HFFc6 (cell line): ENCODE data around the gene B3GALNT2. TPM values are rescaled to one million over a fixed set of nuclear protein-coding genes. Genes with fewer than 3 reads are reported as not detected.

ENCODE experiments used
- DNase-seq: peaks from one replicate; pipeline ENCODE4 v3.0.0-alpha.2; 2018
- H3K27ac Mint-ChIP-seq: 2 replicates; pipeline ENCODE4 v1.8.0; 2020; ENCODE audit warnings: mild to moderate bottlenecking, mixed read lengths
- H3K27me3 Mint-ChIP-seq: 2 replicates; pipeline ENCODE4 v1.8.0; 2021; ENCODE audit warnings: mild to moderate bottlenecking, moderate library complexity, mixed read lengths; ENCODE audit not compliant: insufficient read depth
- H3K36me3 Mint-ChIP-seq: 2 replicates; pipeline ENCODE4 v1.8.0; 2021; ENCODE audit warnings: low read depth, mixed read lengths
- H3K4me1 Mint-ChIP-seq: 2 replicates; pipeline ENCODE4 v1.8.0; 2020; ENCODE audit warnings: low read depth, mixed read lengths
- H3K4me3 Mint-ChIP-seq: 2 replicates; pipeline ENCODE4 v1.8.0; 2020; ENCODE audit warnings: mild to moderate bottlenecking, moderate library complexity, mixed read lengths
- H3K9me3 Mint-ChIP-seq: 2 replicates; pipeline ENCODE4 v1.8.0; 2020; ENCODE audit warnings: mild to moderate bottlenecking, mixed read lengths
- CTCF ChIP-seq: fragments of 200-600 bp; sonication (generic); IDR thresholded peaks from 2 replicates; pipeline ENCODE4 v1.5.0; 2021; ENCODE audit warnings: antibody characterized with exemption, mild to moderate bottlenecking
- total RNA-seq, 6 experiments: library from RNA; stranded (reverse); fragmentation: NEBNext Ultra II Directional; extraction: Animal tissue kit (Norgen Biotek cat#: 25700); gene quantifications; 2 replicates in 1 of 6; 3 replicates in 5 of 6; pipeline ENCODE4 v1.2.3, GENCODE V29; 2021

B3GALNT2 gene
- total RNA-seq, 6 experiments from 2014 or later: 27.1 to 32.5 (median 29.6) TPM

- no peak overlapping the region for H3K27ac Mint-ChIP-seq
These were observed 93.8 kb downstream of the B3GALNT2 start for GRCh38 chr1:235410467-235410866.

GRCh38 chr1:235409042-235409820, 95.0 kb downstream of the B3GALNT2 start:
- no peaks in the 10 kb centered on the region for H3K27me3 Mint-ChIP-seq
- no peaks in the 10 kb centered on the region for H3K9me3 Mint-ChIP-seq
- no peak for TF ChIP-seq CTCF
- H3K4me1 Mint-ChIP-seq: peaks cover 27% of the 10 kb centered on the region
- no peaks in the 10 kb centered on the region; the same call in 1 of the 2 replicates for H3K36me3 Mint-ChIP-seq
- H3K4me3 Mint-ChIP-seq: no peak overlapping the region
- no peak for DNase-seq
- H3K27ac Mint-ChIP-seq: no peak overlapping the region

More at GRCh38 chr1:235410467-235410866, 93.8 kb downstream of the B3GALNT2 start:
- Mint-ChIP-seq H3K9me3 (no peaks in the 10 kb centered on the region), H3K4me3 (no peak overlapping the region), H3K36me3 (peaks cover 3% of the 10 kb centered on the region), H3K4me1 (peaks cover 29% of the 10 kb centered on the region), H3K27me3 (no peaks in the 10 kb centered on the region)
- no peak for TF ChIP-seq CTCF
- no peak for DNase-seq

DNA sequence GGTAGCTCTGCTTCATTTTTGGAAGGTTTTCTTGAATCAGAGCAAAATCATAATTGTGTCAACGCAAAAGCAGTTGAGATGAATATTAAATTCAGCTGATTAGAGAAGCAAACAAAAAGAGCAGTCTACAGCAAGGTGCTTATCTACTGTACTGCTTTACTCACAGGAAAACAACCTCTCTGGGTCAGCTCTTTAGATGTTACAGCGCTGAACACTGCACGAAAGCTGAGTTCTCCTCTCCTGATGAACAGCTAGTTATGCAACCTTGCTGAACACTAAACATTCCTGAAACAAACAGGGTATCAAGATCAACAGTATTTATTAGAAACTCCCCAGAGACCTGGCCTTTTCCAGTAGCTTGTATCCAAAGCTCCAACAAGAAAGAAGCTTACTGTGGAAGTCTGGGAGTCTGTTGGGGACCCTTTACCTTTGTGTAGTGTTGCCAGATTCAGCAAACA, 95.7 kb downstream of the B3GALNT2 start:
- H3K27ac Mint-ChIP-seq: peak overlapping the region; percentile 6; the same call in 1 of the 2 replicates
- no peak overlapping the region for H3K4me3 Mint-ChIP-seq
- peaks cover 1% of the 10 kb centered on the region; the same call in 1 of the 2 replicates for H3K36me3 Mint-ChIP-seq
- no peaks in the 10 kb centered on the region for H3K9me3 Mint-ChIP-seq
- peaks cover 30% of the 10 kb centered on the region for H3K4me1 Mint-ChIP-seq
- no peak for TF ChIP-seq CTCF
- no peaks in the 10 kb centered on the region for H3K27me3 Mint-ChIP-seq
- no peak for DNase-seq

DNA sequence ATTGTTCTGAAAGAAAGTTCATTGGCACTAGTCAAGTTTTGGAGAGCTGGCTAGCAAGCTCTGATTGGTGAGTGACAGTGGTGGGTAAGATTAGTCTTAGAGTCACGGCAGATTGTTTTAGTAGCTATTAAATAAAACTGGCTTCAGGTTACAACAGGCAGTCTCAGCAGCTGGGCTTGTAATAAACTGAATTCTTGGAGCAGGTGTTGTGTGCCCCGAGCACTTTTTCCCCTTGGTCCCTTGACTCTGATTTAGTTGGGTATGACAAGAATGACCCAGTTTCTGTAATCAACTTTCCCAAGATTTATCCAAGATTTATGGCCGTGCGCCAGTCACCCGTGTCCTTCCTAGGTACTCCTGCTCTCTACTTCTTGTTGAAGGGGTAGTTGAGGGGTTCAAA, 96.8 kb downstream of the B3GALNT2 start:
- TF ChIP-seq CTCF: no peak
- H3K27me3 Mint-ChIP-seq: no peaks in the 10 kb centered on the region
- peaks cover 5% of the 10 kb centered on the region; the same call in 1 of the 2 replicates for H3K36me3 Mint-ChIP-seq
- H3K4me3 Mint-ChIP-seq: no peak overlapping the region
- H3K9me3 Mint-ChIP-seq: no peaks in the 10 kb centered on the region
- peaks cover 34% of the 10 kb centered on the region for H3K4me1 Mint-ChIP-seq
- DNase-seq: no peak
- H3K27ac Mint-ChIP-seq: no peak overlapping the region

DNA sequence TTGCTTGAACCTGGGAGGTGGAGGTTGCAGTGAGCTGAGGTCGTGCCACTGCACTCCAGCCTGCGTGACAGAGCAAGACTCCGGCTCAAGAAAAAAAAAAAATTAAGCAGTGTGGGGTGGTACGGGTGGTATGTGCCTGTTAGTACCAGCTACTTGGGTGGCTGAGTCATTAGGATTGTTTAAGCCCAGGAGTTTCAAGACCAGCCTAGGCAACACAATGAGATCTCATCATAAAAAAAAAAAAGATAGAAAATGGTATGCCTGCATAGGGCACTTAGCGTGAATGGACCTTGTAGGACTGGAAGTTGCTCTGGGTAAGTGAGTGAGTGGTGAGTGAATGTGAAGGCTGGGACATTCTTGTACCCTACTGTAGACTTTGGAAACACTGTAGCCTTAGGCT, 100.1 kb downstream of the B3GALNT2 start:
- DNase-seq: peak; percentile 36
- no peaks in the 10 kb centered on the region for H3K27me3 Mint-ChIP-seq
- peak overlapping the region; percentile 32 for H3K27ac Mint-ChIP-seq
- no peak overlapping the region for H3K4me3 Mint-ChIP-seq
- TF ChIP-seq CTCF: no peak
- H3K4me1 Mint-ChIP-seq: peaks cover 42% of the 10 kb centered on the region
- no peaks in the 10 kb centered on the region for H3K9me3 Mint-ChIP-seq
- peaks cover 5% of the 10 kb centered on the region; the same call in 1 of the 2 replicates for H3K36me3 Mint-ChIP-seq
